Femur (tissue), 1 donor: ENCODE data around the gene HCN2.
A peak's percentile ranks its signal among the peaks of the same experiment; 100 is the strongest.
"Not testable (repeated sequence)": the region's sequence is repeated elsewhere in the genome, so short reads cannot be mapped to it uniquely, and the experiment has no call there.

Source experiments
- DNase-seq: peaks from one replicate; pipeline ENCODE4 v3.0.0-alpha.2; 2017

The HCN2 gene

GRCh38 chr19:572140-572742 lies 17.4 kb upstream of the HCN2 start, which contains the start of gene BSG:
Gene BSG, plus strand, starts transcription at chr19:572596. Its CDS starts 39 bp downstream, at chr19:572635.
- DNase-seq, result peak; percentile 99

- DNase-seq, result peak; percentile 73
Observed at GRCh38 chr19:572743-573518, 16.8 kb upstream of the HCN2 start.

- DNase-seq, result no peak
Observed at GRCh38 chr19:573519-573825, 16.2 kb upstream of the HCN2 start.

- DNase-seq, result no peak
Observed at GRCh38 chr19:574658-575526, 14.8 kb upstream of the HCN2 start.

- DNase-seq, result peak; percentile 55
Observed at GRCh38 chr19:575527-576506, 13.9 kb upstream of the HCN2 start.

GRCh38 chr19:576768-577438 lies 12.8 kb upstream of the HCN2 start:
- DNase-seq, result no peak

GRCh38 chr19:577439-578392 lies 12.0 kb upstream of the HCN2 start:
- DNase-seq, result no peak

- DNase-seq, result no peak
Observed at GRCh38 chr19:579111-579841, 10.4 kb upstream of the HCN2 start.

GRCh38 chr19:579842-580155 lies 9.9 kb upstream of the HCN2 start:
- no peak for DNase-seq

GRCh38 chr19:580274-580835 lies 9.3 kb upstream of the HCN2 start:
- no peak for DNase-seq

- DNase-seq, result no peak
Observed at GRCh38 chr19:581399-582111, 8.1 kb upstream of the HCN2 start.

GRCh38 chr19:582497-583197 lies 7.0 kb upstream of the HCN2 start:
- DNase-seq, result no peak

GRCh38 chr19:583198-583967 lies 6.3 kb upstream of the HCN2 start:
- DNase-seq, result no peak

GRCh38 chr19:583968-584239 lies 5.8 kb upstream of the HCN2 start:
- no peak for DNase-seq

GRCh38 chr19:584240-585001 lies 5.3 kb upstream of the HCN2 start:
- peak; percentile 62 for DNase-seq

- not testable (repeated sequence) for DNase-seq
Observed at GRCh38 chr19:585146-585545, 4.5 kb upstream of the HCN2 start.

GRCh38 chr19:585551-586110 lies 4.0 kb upstream of the HCN2 start:
- DNase-seq, result no peak
